Astrocyte of the spinal cord (primary cell): ENCODE results near the gene RBM3.

ENCODE experiments used
- DNase-seq: peaks from one replicate; pipeline ENCODE4 v3.0.0; 2011; ENCODE audit warnings: low read depth, low spot score
- H3K4me3 ChIP-seq: 2 replicates; pipeline ENCODE4 v1.5.1; 2011; ENCODE audit warnings: low read depth, mild to moderate bottlenecking, low read length, moderate library complexity
- CTCF ChIP-seq: IDR thresholded peaks from 2 replicates; pipeline ENCODE4 v1.5.1; 2012; ENCODE audit warnings: low read depth, mild to moderate bottlenecking, low read length, inconsistent platforms
- in situ Hi-C: cut with HindIII; loops from 2 replicates; pipeline ENCODE4 v1.10.0; 2017; ENCODE audit warnings: low sequenced_read_pairs

Gene RBM3

GRCh38 chrX:48589482-48590162 is 15.3 kb downstream of the RBM3 start:
- H3K4me3 ChIP-seq = no peak overlapping the region
- in situ Hi-C loops = no loop called here
- TF ChIP-seq CTCF = no peak
- DNase-seq = no peak

- no peak overlapping the region for H3K4me3 ChIP-seq
- DNase-seq = no peak
- in situ Hi-C loops = no loop called here
- no peak for TF ChIP-seq CTCF
These were observed 16.2 kb downstream of the RBM3 start for GRCh38 chrX:48590203-48591103.

GRCh38 chrX:48591255-48591791 is 17.0 kb downstream of the RBM3 start:
- H3K4me3 ChIP-seq = no peak overlapping the region
- in situ Hi-C loops = no loop called here
- TF ChIP-seq CTCF = no peak
- peak; percentile 67 for DNase-seq

- no peak for DNase-seq
- no peak overlapping the region for H3K4me3 ChIP-seq
- no peak for TF ChIP-seq CTCF
- in situ Hi-C loops = no loop called here
These were observed 18.7 kb downstream of the RBM3 start for GRCh38 chrX:48592971-48593370.

GRCh38 chrX:48595929-48596328 is 21.6 kb downstream of the RBM3 start:
- no peak for TF ChIP-seq CTCF
- no peak overlapping the region for H3K4me3 ChIP-seq
- no peak for DNase-seq
- in situ Hi-C loops = no loop called here

- H3K4me3 ChIP-seq = peak within 1 kb of the TSS; percentile 54
- peak; percentile 94 for DNase-seq
- no peak for TF ChIP-seq CTCF
- in situ Hi-C loops = no loop called here
These were observed 23.3 kb downstream of the RBM3 start, which contains the start of gene WDR13 for GRCh38 chrX:48597353-48598264. Gene WDR13, plus strand, starts transcription at chrX:48597492. Its CDS starts 505 bp downstream, at chrX:48597997.
